GM12878 (cell line): Measurements from ENCODE around the gene CLSTN2. TPM values are rescaled to one million over a fixed set of nuclear protein-coding genes. Genes with fewer than 3 reads are reported as not detected.

ENCODE experiments used
- ATAC-seq: fragments of 200-7000 bp; cut with Tn5 transposase; 3 replicates; pipeline ENCODE4 v1.9.1; 2020; ENCODE audit warnings: mild to moderate bottlenecking, moderate library complexity
- BruUV-seq: library from RNA; stranded (reverse); fragments of 400-500 nt; replicated peaks from 2 replicates; lab custom pipeline; 2021; lab: Mats Ljungman, UMichigan
- CTCF ChIA-PET: fragments of 300-600 bp; sonication (Branson Sonifier 250); formaldehyde crosslinking; extraction: SDS; loops from one replicate; lab custom pipeline; 2021; ENCODE audit warnings: inconsistent platforms; lab: Yijun Ruan, JAX
- POLR2A ChIA-PET: fragments of 350-600 bp; formaldehyde crosslinking; extraction: SDS; loops from one replicate; lab custom pipeline; 2021; ENCODE audit warnings: inconsistent platforms; lab: Charles Lee
- RAD21 ChIA-PET: fragments of 300-600 bp; sonication (Branson Sonifier 250); formaldehyde crosslinking; loops from one replicate; lab custom pipeline; 2023; ENCODE audit warnings: antibody characterized with exemption; ENCODE audit not compliant: unreplicated experiment; lab: Charles Lee
- SMC1A ChIA-PET: fragments of 300-600 bp; sonication (Branson Sonifier 250); formaldehyde crosslinking; loops from one replicate; lab custom pipeline; 2023; ENCODE audit not compliant: unreplicated experiment, uncharacterized antibody; lab: Charles Lee
- DNase-seq: peaks from one replicate; pipeline ENCODE4 v3.0.0-alpha.2; 2011; ENCODE audit warnings: low read depth, low spot score
- FAIRE-seq: peaks from 3 replicates; lab custom pipeline; 2011; peaks lifted over from hg19 to GRCh38; lab: Jason Lieb, UNC
- H2AFZ ChIP-seq: 2 replicates; pipeline ENCODE4 v1.6.0; 2011; ENCODE audit warnings: low read depth, low read length, control low read depth; ENCODE audit not compliant: control insufficient read depth
- H3K27ac ChIP-seq: 2 replicates; pipeline ENCODE4 v1.5.1; 2011; ENCODE audit warnings: control low read depth; ENCODE audit not compliant: control insufficient read depth, insufficient read depth
- H3K27me3 ChIP-seq, 2 experiments: replicated peaks in 1 of 2; 2 replicates each; pipeline versions ENCODE4 v1.6.0 to v1.6.1; 2011; ENCODE audit warnings: low read length in 1 of 2; ENCODE audit not compliant: control insufficient read depth in 2 of 2, insufficient read depth in 2 of 2
- H3K36me3 ChIP-seq, 2 experiments: 2 replicates each; pipeline ENCODE4 v1.5.1; 2011; ENCODE audit warnings: low read length in 1 of 2; ENCODE audit not compliant: control insufficient read depth in 2 of 2, insufficient read depth in 2 of 2
- H3K4me1 ChIP-seq: 2 replicates; pipeline ENCODE4 v1.6.1; 2011; ENCODE audit warnings: mild to moderate bottlenecking, low read length, moderate library complexity, mixed read lengths; ENCODE audit not compliant: control insufficient read depth, insufficient read depth
- H3K4me2 ChIP-seq: 2 replicates; pipeline ENCODE4 v1.6.0; 2011; ENCODE audit warnings: control low read depth; ENCODE audit not compliant: control insufficient read depth, insufficient read depth
- H3K4me3 ChIP-seq: fragments of 200-600 bp; sonication (generic); 2 replicates; pipeline ENCODE4 v1.5.1; 2016
- H3K79me2 ChIP-seq: 2 replicates; pipeline ENCODE4 v1.6.0; 2011; ENCODE audit warnings: low read length; ENCODE audit not compliant: control insufficient read depth, insufficient read depth
- H3K9ac ChIP-seq: 2 replicates; pipeline ENCODE4 v1.8.0; 2011; ENCODE audit warnings: low read length, control low read depth, mixed read lengths; ENCODE audit not compliant: control insufficient read depth, insufficient read depth
- H3K9me3 ChIP-seq: replicated peaks from 3 replicates; pipeline ENCODE4 v1.5.1; 2011; ENCODE audit warnings: mild to moderate bottlenecking, low read length; ENCODE audit not compliant: control insufficient read depth, insufficient read depth
- H4K20me1 ChIP-seq: 2 replicates; pipeline ENCODE4 v1.6.0; 2011; ENCODE audit not compliant: control insufficient read depth, insufficient read depth
- BACH1 ChIP-seq: fragments of 450-650 bp; IDR thresholded peaks from 2 replicates; pipeline ENCODE4 v1.6.1; 2017; ENCODE audit warnings: mild to moderate bottlenecking, borderline replicate concordance
- CTCF ChIP-seq, 3 experiments: IDR thresholded peaks in 2 of 3; conservative IDR thresholded peaks in 1 of 3; 2 replicates each; pipeline ENCODE4 v1.5.1; 2011; ENCODE audit warnings: low read depth in 3 of 3, low read length in 3 of 3, mild to moderate bottlenecking in 3 of 3, control low read depth in 2 of 3, moderate library complexity in 2 of 3, inconsistent platforms in 1 of 3, mixed read lengths in 1 of 3; ENCODE audit not compliant: control insufficient read depth in 2 of 3, insufficient read depth in 1 of 3; ENCODE audit errors: extremely low read depth in 1 of 3
- IRF4 ChIP-seq: IDR thresholded peaks from 2 replicates; pipeline ENCODE4 v1.6.1; 2011; ENCODE audit warnings: low read depth, low read length
- MAX ChIP-seq: IDR thresholded peaks from 2 replicates; pipeline ENCODE4 v1.6.1; 2012; ENCODE audit warnings: low read depth, low read length, improper control_type of control experiment
- POU2F2 ChIP-seq: IDR thresholded peaks from 3 replicates; pipeline ENCODE4 v1.6.1; 2011; ENCODE audit warnings: low read depth, mild to moderate bottlenecking, low read length, borderline replicate concordance
- RAD21 ChIP-seq: IDR thresholded peaks from 2 replicates; pipeline ENCODE4 v1.6.1; 2011; ENCODE audit warnings: mild to moderate bottlenecking, low read depth, low read length, moderate library complexity; ENCODE audit not compliant: insufficient read depth
- SMC3 ChIP-seq: IDR thresholded peaks from 2 replicates; pipeline ENCODE4 v1.6.1; 2011; ENCODE audit warnings: low read length, improper control_type of control experiment, borderline replicate concordance
- USF2 ChIP-seq: IDR thresholded peaks from 2 replicates; pipeline ENCODE4 v1.6.1; 2011; ENCODE audit warnings: low read depth, low read length, improper control_type of control experiment, borderline replicate concordance
- ZSCAN29 ChIP-seq: fragments of 450-650 bp; IDR thresholded peaks from 2 replicates; pipeline ENCODE4 v1.6.1; 2017; ENCODE audit warnings: mild to moderate bottlenecking, moderate library complexity
- WGBS: methylation state at CpG from one replicate; pipeline ENCODE4 v1.1.6; 2016; ENCODE audit warnings: low lambda C conversion rate; ENCODE audit not compliant: insufficient replicate concordance, insufficient coverage; ENCODE audit errors: missing lambda C conversion rate; 5-methylcytosine and 5-hydroxymethylcytosine counted together
- in situ Hi-C: fragments of 300-500 bp; cut with MboI; formaldehyde crosslinking; loops from 9 replicates; pipeline ENCODE4 v1.14.3; 2018; ENCODE audit warnings: mixed read lengths
- intact Hi-C: fragments of 100-400 bp; cut with micrococcal nuclease; formaldehyde crosslinking; loops from one replicate; pipeline ENCODE4 v1.14.2; 2022; ENCODE audit not compliant: unreplicated experiment
- polyA plus RNA-seq, 11 experiments: library from polyadenylated mRNA; depleted of rRNA in 4 of 11; unstranded in 6 of 11; stranded (reverse) in 5 of 11; fragments of >200 nt; fragmentation: Nextera tagmentation in 4 of 11; fragmentation: Illumina TruSeq in 1 of 11; extraction: Ambion mirVana in 4 of 11; extraction: Trizol in 1 of 11; gene quantifications; 1 replicate in 1 of 11; 2 replicates in 10 of 11; pipeline versions ENCODE4 v1.2.1 to v1.2.3, GENCODE V29; 2011 to 2016; ENCODE audit warnings: inconsistent platforms in 2 of 11, missing spikeins in 2 of 11, low read depth in 1 of 11
- total RNA-seq, 4 experiments: library from RNA; depleted of rRNA in 3 of 4; stranded (reverse); fragments of >200 nt in 3 of 4; fragmentation: Illumina TruSeq in 1 of 4; extraction: Trizol in 1 of 4; gene quantifications; 2 replicates each; pipeline versions ENCODE4 v1.2.1 to v1.2.3, GENCODE V29; 2013 to 2021

The CLSTN2 gene
- total and polyA plus RNA-seq, 10 of the 15 experiments (the other 5 are each of a cell fraction or from before 2014, with no cell fraction given) = under 0.01 to 0.10 (median under 0.01) TPM; not detected in 5

DNA sequence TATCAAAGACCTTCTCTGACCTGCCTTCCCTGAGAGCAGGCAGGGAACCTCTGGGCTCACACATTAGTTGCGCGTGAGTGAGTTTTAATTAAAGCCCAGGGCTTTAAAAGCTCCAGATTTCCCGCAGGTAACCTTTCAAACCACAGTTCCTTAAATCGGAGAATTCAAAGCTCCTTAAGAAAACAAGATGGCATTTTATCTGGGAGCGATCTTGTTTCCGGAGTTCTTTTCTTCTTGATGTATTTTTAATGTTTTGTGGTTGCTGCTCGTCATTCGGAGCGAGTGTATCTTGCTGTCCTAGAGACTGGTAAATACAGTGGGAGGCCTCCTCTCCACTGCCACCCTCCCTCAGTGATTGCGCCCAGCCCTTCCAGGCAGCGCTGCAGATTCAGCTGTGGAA is 284.3 kb downstream of the CLSTN2 start:
- Histone ChIP-seq H3K4me2 (no peak overlapping the region), H3K79me2 (no peaks in the 10 kb centered on the region), H3K27ac (no peak overlapping the region), H3K27me3 (no peaks in the 10 kb centered on the region), H4K20me1 (no peaks in the 10 kb centered on the region), H3K9me3 (no peaks in the 10 kb centered on the region), H3K4me3 (no peak overlapping the region), H3K36me3 (no peaks in the 10 kb centered on the region), H3K4me1 (no peaks in the 10 kb centered on the region), H2AFZ (no peak overlapping the region), H3K9ac (no peak overlapping the region)
- ChIA-PET CTCF (interaction anchor here (0.7 to 8.2 kb wide), 11 partner anchors 11 to 281 kb away, joined by 3 to 72 read pairs (median 3); no protein-coding TSS in a partner anchor), RAD21 (interaction anchor here (4.8 kb wide), 1 partner anchor 91 kb away, joined by 41 read pairs; no protein-coding TSS in a partner anchor), SMC1A (interaction anchor here (1.5 to 5.7 kb wide), 6 partner anchors 14 to 281 kb away, joined by 4 to 40 read pairs (median 7); no protein-coding TSS in a partner anchor), POLR2A (no interaction called here)
- in situ Hi-C loops (no loop called here), intact Hi-C loops (loop anchor here (5.0 kb wide), 2 partner anchors 57 to 282 kb away; partner anchors contain the start of gene CLSTN2)
- DNase-seq (no peak), FAIRE-seq (no peak), ATAC-seq (no peak)
- BruUV-seq = no TSS peak
- TF ChIP-seq POU2F2 (no peak), USF2 (no peak), BACH1 (no peak), MAX (no peak)
- 49% methylated on average over 11 of the region's 11 CpGs for WGBS

GRCh38 chr3:140219923-140220452 is 285.0 kb downstream of the CLSTN2 start:
- RAD21 ChIA-PET = no interaction called here
- POLR2A ChIA-PET = no interaction called here
- Histone ChIP-seq H3K9ac (no peak overlapping the region), H3K27ac (no peak overlapping the region), H3K36me3 (no peaks in the 10 kb centered on the region), H4K20me1 (no peaks in the 10 kb centered on the region), H3K4me2 (no peak overlapping the region), H3K9me3 (no peaks in the 10 kb centered on the region), H3K4me3 (no peak overlapping the region), H3K4me1 (no peaks in the 10 kb centered on the region), H2AFZ (no peak overlapping the region), H3K79me2 (no peaks in the 10 kb centered on the region), H3K27me3 (no peaks in the 10 kb centered on the region)
- DNase-seq (no peak), FAIRE-seq (peak; percentile 72), ATAC-seq (peak; percentile 78)
- in situ Hi-C loops (no loop called here), intact Hi-C loops (loop anchor here (5.0 kb wide), 2 partner anchors 58 to 283 kb away; partner anchors contain the start of gene CLSTN2)
- CTCF ChIA-PET = interaction anchor here (0.7 to 8.2 kb wide), 5 partner anchors 40 to 282 kb away, joined by 3 to 72 read pairs (median 3); no protein-coding TSS in a partner anchor
- 0% methylated on average over 2 of the region's 2 CpGs for WGBS
- SMC1A ChIA-PET = interaction anchor here (0.9 to 5.7 kb wide), 3 partner anchors 13 to 127 kb away, joined by 4 to 40 read pairs (median 9); no protein-coding TSS in a partner anchor
- no TSS peak for BruUV-seq
- peak; percentile 52; the same call in 1 of the 2 replicates for TF ChIP-seq RAD21
- TF ChIP-seq SMC3 = peak; percentile 28; the same call in 1 of the 2 replicates
- TF ChIP-seq ZSCAN29 = no peak
- TF ChIP-seq IRF4 = no peak
- TF ChIP-seq CTCF (IDR thresholded peaks at IDR 0.05 in 2 of 3, conservative IDR thresholded peaks at IDR 0.05 in 1 of 3; ENCODE audit: control insufficient read depth in 2 of 3, extremely low read depth in 1 of 3, insufficient read depth in 1 of 3, low read depth in 3 of 3, low read length in 3 of 3) = peak; percentile 16 to 59 (median 46)
- TF ChIP-seq MAX = no peak
